HG02798 (cell line): ENCODE results near the gene LRRC10B.

Experiments used
- ATAC-seq: cut with Tn5 transposase; IDR thresholded peaks from one replicate; pipeline ENCODE4 v1.9.1; 2021; ENCODE audit warnings: mild to moderate bottlenecking; ENCODE audit not compliant: unreplicated experiment, poor library complexity

LRRC10B gene

DNA sequence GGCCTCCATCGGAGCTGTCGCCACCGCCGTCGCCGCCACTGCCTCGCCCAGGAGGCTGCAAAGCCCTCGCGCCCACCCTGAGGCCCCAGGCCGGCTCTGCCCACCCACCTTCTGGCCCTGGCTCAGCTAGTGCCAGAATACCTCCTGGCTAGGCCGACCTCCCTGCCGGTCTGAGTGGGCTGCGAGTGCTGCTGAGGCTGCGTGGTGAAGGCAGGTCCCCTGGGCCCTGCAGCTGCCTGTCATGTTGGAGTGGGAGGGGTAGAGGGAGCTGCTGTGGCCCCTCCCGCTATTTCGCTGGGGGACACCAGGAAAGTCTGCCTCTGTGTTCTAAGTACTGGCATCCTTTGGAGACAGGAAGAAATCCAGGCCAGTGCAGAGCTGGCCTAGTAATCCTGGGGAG lies 34.2 kb downstream of the LRRC10B start:
- ATAC-seq, result no peak

DNA sequence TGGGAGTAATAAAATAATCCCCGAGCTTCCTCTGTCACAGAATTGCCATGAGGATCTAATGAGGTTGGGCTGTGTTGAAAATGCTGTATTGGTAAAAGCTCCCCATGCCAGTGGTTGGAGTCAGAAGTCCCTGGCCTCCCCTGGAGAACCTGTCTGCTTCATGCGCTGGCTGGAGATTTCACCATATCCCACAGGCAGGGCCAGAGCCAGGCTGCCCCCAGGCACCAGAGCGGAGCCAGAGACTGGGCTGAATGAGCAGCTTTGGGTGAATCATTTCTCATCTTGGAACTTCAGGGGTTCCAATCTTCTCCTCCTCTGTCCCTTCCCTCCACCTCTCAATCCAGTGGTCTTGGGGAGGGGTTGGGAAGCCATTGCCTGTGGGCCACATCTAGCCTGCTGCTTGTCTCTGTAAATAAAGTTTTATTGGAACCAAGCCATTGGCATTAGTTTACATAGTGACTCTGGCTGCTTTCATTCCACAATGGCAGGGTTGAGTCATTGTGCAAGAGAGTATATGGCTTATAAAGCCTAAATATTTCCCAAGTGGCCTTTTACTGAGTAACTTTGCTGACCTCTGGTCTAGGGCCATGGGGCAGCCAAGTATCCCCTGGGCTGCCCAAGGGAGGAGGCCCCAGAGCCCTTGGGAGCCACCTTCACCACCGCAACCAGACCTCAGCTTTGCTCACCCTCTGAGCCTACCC lies 35.2 kb downstream of the LRRC10B start:
- ATAC-seq, result no peak

DNA sequence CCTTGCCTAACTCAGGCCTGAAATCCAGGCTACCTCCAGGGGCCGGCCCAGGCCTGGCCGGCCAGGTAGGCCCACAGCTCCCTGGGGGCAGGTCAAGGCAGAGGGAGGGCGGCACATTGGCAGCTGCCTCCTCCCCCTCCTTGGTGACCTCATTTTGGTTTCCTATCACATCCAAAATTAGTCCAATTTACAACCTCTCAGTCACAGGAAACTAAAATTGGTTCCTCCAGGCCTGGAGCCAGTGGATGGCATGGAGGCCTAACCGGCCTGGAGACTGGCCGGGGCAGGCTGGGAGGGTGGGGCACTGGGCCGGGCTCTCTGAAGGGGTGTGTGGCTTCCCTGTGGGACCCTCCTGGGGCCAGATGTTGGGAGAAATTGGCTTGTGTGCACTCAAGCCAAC lies 35.9 kb downstream of the LRRC10B start:
- no peak for ATAC-seq

DNA sequence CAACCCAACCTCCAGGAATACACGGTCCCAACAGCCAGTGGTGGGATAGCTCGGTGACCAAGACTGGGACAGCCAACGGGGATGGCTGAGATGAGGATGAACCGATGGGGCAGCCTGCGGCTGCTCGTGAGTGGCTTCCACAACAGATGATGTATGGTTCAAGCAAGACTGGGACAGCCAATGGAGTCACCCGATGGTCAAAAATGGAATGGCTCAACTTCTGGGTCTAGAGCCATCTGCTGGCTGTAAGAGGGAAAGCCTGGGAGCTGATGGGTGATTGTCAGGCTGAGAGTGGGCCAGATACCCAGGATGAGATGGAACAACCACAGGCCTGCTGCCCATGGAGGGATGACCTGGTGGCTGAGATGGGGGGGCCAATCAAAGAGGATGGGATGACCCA lies 36.8 kb downstream of the LRRC10B start:
- no peak for ATAC-seq

DNA sequence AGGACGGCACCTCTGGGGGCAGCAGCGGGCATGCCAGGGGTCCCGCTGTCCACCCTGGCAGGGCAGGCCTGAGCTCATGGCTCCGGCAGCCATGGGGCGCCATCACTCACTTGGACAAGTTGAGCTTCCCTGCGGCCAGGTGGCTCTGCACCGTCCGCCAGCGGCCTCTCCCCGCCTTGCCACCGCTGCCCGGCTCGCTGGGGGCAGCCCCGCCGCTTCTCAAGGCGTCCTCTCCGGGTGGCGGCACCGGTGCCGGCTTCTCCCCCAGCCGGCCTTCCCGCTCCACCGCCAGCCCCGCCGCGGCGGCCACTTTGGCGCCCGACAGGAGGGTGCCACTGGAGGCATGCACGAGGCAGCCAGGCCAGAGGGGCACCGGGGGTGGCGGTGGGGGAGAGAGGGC lies 37.4 kb downstream of the LRRC10B start:
- no peak for ATAC-seq

DNA sequence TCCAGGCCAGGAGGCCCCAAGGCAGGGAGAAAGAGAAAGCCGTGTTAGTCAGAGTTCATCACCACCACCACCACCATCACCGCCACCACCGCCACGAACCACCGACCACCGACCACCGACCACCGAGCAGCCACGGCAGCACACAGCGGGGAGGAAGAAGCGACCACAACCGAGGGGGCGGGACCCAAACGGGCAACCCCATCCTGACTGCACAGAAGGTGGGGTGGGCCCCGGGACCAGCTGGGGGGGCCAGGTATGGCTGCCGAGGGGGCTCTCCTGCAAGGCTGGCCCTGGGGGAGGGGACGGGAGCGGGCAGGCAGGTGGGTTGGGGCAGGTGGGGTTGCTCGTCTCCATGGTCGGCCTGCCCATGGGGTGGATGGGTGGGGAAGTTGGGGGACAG lies 38.1 kb downstream of the LRRC10B start:
- ATAC-seq, result no peak

DNA sequence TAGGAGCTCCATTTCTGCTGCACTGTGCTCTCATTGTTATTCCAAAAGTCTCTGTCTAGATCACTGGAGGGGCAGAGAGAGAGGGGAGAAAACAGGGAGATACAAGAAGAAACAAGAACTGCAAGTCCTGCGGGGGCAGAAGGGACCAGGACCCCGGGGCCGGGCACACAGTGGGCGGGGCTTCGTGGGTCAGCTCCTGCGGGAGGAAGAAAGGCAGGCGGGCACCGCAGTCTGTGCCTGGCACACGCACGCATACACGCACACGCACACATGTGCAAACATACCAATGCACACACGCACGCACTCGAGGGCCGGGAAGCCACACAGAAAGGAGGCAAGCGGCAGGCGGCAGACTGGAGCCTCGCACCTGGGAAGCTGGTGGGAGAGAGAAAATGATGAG lies 38.7 kb downstream of the LRRC10B start:
- ATAC-seq, result no peak

DNA sequence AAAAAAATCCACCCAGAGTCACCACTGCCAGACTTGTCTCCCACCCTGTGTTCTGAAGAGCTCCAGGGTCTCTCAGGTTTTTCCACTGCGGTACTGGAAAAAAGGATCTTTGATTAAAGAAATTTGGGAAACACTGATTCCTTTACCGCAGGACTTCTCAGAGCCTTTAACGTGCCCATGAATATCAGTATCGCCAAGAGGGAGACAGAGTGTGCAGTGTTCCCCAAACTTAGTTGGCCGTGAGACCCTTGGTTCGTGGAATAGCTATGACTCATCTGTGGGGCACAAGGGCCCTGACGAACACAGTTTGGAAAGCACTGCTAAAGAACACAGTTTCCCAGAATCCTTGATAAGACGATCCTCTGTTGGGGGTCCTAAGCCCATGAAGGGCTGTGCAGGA lies 40.6 kb downstream of the LRRC10B start:
- ATAC-seq, result no peak

DNA sequence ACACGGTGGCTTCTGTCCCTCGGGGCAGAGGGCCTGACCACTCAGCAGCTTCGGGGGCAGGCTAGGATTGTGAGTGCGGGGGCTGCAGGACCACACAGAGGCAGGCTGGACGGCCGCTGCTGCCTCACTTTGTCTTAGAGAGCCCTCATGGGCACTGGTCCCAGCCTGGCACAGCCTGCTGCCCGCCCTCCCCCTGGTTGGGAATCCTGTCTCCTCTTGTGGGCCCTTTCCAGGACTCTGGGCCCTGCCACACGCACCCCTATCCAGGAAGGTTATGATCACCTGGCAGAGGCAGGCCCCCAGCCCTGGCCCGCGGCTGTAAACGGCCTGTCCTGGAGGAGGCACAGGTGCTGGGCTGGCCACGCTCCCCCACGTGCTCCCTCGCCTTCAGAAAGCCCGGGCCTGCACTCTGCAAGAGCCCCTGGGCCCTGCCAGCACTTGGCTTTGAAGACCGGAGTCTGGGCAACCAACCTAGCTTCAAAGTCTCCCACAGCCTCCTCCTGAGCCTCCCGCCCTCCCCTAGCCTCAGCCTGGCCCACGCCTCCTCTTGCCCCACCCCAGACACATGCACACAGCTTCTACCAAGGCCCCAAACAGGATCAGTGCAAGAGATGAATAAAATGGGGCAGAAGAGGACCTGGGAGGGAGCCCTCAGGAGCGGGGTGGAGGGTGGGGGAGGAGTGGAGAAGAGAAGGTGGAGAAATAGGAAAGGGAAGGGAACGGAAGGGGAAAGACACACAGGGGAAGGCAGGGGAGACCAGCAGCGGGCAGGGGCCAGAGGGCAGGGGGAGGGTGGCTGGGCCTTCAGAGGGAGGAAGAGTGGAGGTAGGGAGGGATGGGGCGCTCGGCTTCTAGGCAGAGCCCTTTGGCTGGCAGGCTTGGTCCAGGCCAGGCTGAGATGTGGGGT lies 41.4 kb downstream of the LRRC10B start:
- ATAC-seq, result no peak

DNA sequence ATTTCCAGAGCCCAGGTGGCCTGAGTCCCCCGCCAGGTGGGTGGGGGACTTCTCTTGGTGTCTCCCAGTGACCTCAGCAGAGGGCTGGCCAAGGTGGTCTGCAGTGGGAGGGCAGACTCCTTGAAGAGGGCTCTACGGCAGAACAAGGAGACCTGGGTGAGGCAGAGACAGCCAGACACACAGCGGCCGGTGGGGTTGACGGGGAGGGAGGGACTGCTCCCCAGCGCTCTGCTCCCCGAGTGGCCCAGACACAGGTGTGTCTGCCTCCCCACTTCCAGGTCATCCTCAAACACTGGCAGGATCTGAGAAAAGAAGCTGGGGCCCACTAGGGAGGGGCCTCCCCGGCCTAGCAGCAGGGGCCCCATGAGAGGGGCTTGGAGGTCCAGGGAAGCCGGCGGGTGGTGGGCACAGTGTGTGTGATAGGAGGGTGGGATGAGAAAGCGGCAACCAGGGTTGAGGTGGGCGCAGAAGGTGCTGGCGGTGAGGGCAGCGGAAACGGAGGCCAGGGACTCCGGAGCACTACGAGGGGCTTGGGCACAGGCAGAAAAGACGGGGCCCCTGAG lies 42.2 kb downstream of the LRRC10B start:
- ATAC-seq, result no peak

DNA sequence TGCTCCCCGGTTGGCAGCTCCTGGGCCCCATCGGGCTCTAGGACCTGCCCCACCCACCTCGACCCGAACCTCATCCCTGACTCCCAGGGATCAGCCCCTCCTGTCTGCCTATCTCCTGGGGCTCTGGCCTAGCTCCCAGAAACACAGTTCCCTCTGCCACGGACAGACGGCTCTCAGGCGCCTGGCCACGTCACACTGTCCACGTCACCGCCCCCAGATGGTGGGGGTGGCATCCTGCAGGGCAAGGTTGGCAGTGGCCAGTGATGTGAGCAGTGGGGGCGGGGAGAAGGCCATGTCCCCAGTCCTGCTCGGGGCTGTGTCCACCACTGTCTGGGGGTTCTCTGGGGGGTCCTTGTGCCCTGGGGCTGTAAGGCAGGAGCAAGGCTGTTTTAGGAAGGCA lies 43.1 kb downstream of the LRRC10B start:
- no peak for ATAC-seq

DNA sequence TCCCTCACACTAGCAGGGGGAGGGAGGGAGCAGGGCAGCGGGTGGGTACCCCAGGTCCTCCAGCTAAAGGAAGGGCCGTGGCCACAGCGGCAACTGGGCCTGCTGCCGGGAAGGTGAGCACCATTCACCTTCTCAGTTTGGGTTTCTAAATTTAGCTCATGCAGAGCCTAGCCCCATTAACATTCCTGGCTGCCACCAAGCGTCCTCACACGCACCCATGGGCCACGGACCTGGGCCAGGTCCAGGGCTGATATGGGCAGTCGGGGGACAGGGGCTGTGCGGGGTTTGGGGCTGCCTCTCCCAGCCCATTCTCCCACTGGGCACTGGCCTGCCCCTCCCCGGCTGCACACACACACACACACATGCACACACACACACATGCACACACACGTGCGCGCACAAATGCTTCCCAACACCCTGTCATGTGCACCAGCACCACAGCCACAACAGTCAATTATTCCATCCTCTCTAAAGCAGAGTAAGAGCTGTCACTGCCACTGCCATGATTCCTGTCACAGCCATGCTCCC lies 43.6 kb downstream of the LRRC10B start:
- ATAC-seq, result no peak

DNA sequence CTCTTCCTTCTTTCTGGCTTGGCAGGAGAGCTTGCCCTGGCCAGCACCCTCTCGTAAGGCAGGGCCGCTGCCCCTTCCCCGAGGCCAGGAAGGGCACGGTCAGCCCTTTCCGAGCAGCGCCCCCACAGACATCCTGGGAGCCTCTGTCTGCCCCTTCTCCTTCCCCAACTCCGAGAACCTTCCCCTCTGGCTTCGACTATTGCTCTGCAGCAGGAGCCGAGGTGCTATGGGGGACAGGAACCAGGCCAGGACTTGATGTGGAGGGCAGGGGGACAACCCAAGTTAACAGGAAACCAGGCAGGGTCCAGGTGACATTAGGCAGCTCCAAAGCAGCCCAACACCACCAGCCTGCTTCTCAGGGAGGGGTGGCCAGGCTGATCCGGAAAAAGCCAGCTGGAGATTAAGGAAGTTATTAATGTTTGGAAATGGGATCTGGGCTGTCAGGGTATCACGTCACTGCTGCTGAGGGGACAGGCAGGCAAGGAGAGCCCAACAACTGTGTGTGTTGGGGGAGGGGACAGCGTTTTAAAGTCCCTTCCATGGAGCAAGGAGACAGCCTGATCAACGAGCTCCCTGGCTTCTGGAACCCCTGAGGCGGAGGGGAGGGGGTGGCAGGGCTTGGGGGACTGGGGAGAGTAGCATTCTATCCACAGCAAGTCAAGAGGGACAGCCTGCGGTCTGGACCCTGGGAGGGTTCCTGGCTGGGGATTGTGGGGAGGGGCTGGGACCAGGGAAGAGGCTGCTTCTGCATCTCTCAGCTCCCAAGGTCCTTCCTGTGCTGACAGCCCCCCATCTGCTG lies 45.0 kb downstream of the LRRC10B start:
- ATAC-seq, result no peak

DNA sequence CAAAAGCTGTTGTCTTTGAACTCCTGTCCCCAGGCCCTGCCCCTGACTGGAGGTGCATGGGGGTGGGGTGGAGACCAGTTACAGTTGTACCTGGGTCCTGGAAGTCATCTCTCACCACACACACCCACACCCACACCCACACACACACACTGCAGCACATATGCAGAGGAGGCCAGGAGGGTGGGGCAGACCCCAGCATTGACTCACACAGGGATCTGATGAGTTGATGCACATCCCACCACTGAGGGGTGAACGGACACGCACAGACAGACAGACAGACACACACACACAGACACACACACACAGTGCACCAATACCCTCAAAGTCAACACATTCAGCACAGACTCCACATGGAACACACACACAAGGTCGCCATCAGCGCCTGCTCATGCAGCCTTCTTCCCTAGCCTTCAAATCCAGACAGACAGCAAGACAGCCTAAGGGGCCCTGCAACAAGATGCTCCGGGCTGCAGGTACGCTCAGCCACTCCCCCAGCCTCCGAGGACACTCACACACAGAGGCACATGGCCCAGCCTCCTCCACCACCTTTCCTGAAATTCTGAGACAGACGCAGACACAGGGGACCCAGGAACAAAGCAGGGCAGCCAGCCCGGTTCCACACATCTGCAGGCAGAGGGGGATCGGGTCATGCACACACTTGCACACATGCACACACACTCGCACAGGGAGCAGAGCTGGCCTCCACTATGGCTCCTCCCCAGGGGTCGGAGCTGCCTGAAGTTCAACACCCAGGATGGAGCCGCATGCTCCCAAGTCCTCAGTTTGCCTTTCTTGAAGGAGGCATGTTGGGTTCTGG lies 45.8 kb downstream of the LRRC10B start:
- ATAC-seq, result no peak

DNA sequence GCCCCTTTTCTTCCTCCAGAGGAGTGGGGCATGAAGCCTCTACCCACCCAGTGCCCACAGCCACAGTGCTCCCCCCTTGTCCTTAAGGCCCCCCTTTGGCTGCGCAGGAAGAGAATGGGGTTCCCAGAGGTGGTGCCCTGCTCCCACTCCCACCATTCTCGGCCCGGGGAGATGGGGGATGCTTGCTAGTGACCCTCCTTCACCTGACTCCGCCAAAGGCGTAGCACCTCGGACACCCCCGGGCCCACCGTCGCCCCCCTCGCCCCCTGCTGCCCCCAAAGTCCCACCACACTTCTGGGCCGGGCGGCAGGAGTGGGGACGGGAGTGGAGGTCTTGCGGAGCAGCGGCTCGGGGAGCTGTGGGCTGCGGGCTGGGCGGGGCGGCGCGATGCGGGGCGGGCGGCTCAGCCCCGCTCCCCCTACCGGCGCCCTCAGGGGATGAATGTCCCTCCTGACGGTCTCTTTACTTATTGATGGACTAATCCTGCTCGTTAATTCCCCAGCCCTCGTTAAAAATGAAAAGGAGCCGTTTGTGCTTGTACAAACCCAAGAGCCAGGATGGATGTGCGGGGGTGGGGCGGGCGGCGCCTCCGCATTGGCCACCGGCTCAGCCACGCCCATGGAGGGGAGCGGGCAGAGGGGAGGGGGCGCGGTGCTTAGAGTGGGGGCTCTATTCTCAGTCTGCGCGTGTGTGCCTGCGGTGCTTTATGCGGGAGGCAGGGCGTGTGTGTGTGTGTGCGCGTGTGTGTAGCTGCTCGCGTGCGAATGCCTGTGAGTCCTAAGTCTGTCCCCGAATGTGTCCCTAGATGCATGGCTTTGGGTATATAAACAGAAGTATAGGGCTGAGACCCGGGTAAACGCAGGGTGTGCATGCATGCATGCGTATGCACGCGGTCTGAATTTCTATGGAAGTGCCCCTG lies 46.8 kb downstream of the LRRC10B start:
- ATAC-seq, result no peak

DNA sequence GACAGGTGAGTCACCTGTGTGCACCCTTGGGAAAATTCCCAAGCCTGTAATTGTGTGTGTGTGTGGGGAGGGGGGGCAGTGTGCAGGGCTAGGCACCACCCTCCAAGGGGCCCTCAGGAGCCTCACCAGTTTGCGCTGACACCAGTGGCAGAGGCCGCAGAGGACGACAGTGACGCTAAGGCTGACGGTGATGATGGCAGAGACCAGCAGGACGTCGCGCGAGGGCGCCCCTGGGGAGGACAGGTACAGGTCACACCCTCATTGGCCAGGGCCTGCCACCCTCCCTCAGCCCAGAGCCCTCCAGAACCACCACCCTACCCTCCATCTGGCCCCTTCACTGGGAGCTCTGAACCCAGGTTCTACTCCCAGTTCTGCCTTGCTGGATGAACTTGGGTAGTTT lies 47.4 kb downstream of the LRRC10B start:
- ATAC-seq, result no peak

DNA sequence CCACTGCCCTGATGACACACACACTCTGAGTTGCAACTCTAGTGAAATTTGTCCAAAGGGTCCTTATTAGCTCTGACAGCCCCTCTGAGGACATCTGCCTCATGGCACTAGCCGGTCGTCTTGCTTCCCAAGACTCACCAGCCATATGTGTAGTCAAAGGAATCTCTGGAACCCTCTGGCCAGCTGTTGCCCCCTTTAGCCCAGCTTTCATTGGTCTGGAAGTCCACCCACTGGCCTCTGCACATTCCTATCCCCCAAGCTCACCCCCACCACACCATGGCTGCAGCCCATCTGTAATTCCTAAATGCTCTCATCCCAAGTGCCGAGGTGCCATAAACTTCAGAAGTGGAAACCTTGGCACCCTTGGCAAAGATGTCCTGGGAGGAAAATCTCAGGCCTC lies 48.1 kb downstream of the LRRC10B start:
- no peak for ATAC-seq
